Panc1 (cell line): ENCODE data around the gene STK24. TPM values are rescaled to one million over a fixed set of nuclear protein-coding genes. Genes with fewer than 3 reads are reported as not detected.

Experiments used
- ATAC-seq: fragments of 200-7000 bp; cut with Tn5 transposase; 2 replicates; pipeline ENCODE4 v1.9.1; 2020; ENCODE audit warnings: mild to moderate bottlenecking, moderate library complexity
- BruUV-seq: library from RNA; stranded (reverse); fragments of 400-500 nt; replicated peaks from 2 replicates; lab custom pipeline; 2021; lab: Mats Ljungman, UMichigan
- CTCF ChIA-PET: fragments of 300-600 bp; sonication (Branson Sonifier 250); formaldehyde crosslinking; loops from one replicate; lab custom pipeline; 2022; ENCODE audit warnings: antibody characterized with exemption; lab: Charles Lee
- POLR2A ChIA-PET: fragments of 300-600 bp; sonication (Branson Sonifier 250); formaldehyde crosslinking; loops from one replicate; lab custom pipeline; 2022; ENCODE audit warnings: antibody characterized with exemption; lab: Charles Lee
- DNase-seq: peaks from one replicate; pipeline ENCODE4 v3.0.0-alpha.2; 2010; ENCODE audit warnings: low read depth, low spot score
- H3K27ac ChIP-seq: 2 replicates; pipeline ENCODE4 v1.5.1; 2011; ENCODE audit warnings: mild to moderate bottlenecking, low read length, inconsistent platforms
- H3K27me3 ChIP-seq: fragments of 200-500 bp; sonication (Bioruptor generic); 2 replicates; pipeline ENCODE4 v1.6.0; 2014; ENCODE audit warnings: low read length, inconsistent platforms; ENCODE audit not compliant: control insufficient read depth, insufficient read depth
- H3K36me3 ChIP-seq: fragments of 200-500 bp; sonication (Bioruptor generic); 2 replicates; pipeline ENCODE4 v1.5.1; 2014; ENCODE audit warnings: inconsistent platforms, mild to moderate bottlenecking, low read length, moderate library complexity; ENCODE audit not compliant: control insufficient read depth, insufficient read depth
- H3K4me1 ChIP-seq: 2 replicates; pipeline ENCODE4 v1.5.1; 2011; ENCODE audit warnings: inconsistent platforms, mild to moderate bottlenecking, low read length, moderate library complexity; ENCODE audit not compliant: control insufficient read depth, insufficient read depth
- H3K4me3 ChIP-seq, 2 experiments: 2 replicates each; pipeline ENCODE4 v1.5.1; 2011 to 2012; ENCODE audit warnings: low read depth in 2 of 2, low read length in 2 of 2, mild to moderate bottlenecking in 2 of 2, inconsistent platforms in 1 of 2, moderate library complexity in 1 of 2
- H3K9me3 ChIP-seq: fragments of 200-500 bp; sonication (Bioruptor generic); 2 replicates; pipeline ENCODE4 v1.5.1; 2014; ENCODE audit warnings: low read depth, mild to moderate bottlenecking, inconsistent platforms, low read length, moderate library complexity; ENCODE audit not compliant: control insufficient read depth, insufficient read depth
- POLR2AphosphoS5 ChIP-seq: IDR thresholded peaks from 2 replicates; pipeline ENCODE4 v1.6.1; 2012; ENCODE audit warnings: mild to moderate bottlenecking, low read depth, low read length, moderate library complexity
- SIN3A ChIP-seq: IDR thresholded peaks from 2 replicates; pipeline ENCODE4 v1.6.1; 2012; ENCODE audit warnings: low read depth, mild to moderate bottlenecking, low read length, moderate library complexity, borderline replicate concordance; ENCODE audit not compliant: insufficient read depth
- TCF7L2 ChIP-seq: IDR thresholded peaks from 2 replicates; pipeline ENCODE4 v1.6.1; 2011; ENCODE audit warnings: mild to moderate bottlenecking, low read depth, low read length, inconsistent platforms
- in situ Hi-C: cut with HindIII; loops from 2 replicates; pipeline ENCODE4 v1.10.0; 2016; ENCODE audit warnings: low sequenced_read_pairs, low pct_unique_long_range_greater_than_20kb
- intact Hi-C: fragments of 100-400 bp; cut with micrococcal nuclease; formaldehyde crosslinking; loops from one replicate; pipeline ENCODE4 v1.10.0; 2022; ENCODE audit not compliant: unreplicated experiment
- total RNA-seq: library from RNA; stranded (reverse); gene quantifications from one replicate; pipeline ENCODE4 v1.2.1, GENCODE V29; 2021; ENCODE audit not compliant: unreplicated experiment
- TF ChIP-seq, protein P1 (sequence below), 2 experiments: IDR thresholded peaks; 2 replicates each; pipeline ENCODE4 v1.6.1; 2011 to 2012; ENCODE audit warnings: low read depth in 2 of 2, control low read depth in 1 of 2, low read length in 1 of 2, mild to moderate bottlenecking in 1 of 2, moderate library complexity in 1 of 2; ENCODE audit not compliant: insufficient read depth in 1 of 2
- TF ChIP-seq, protein P2 (sequence below): fragments of 450-650 bp; IDR thresholded peaks from 2 replicates; pipeline ENCODE4 v1.5.1; 2017; ENCODE audit warnings: mild to moderate bottlenecking

STK24 gene
- total RNA-seq, 1 experiment from 2014 or later, result 57.3 TPM

GRCh38 chr13:98548230-98548629 lies 28.7 kb downstream of the STK24 start:
- Histone ChIP-seq H3K9me3 (no peaks in the 10 kb centered on the region), H3K36me3 (no peaks in the 10 kb centered on the region), H3K4me1 (peaks cover 4% of the 10 kb centered on the region; the same call in 1 of the 2 replicates), H3K4me3 (no peak overlapping the region), H3K27ac (no peak overlapping the region), H3K27me3 (no peaks in the 10 kb centered on the region)
- no peak for DNase-seq
- in situ Hi-C loops (no loop called here), intact Hi-C loops (no loop called here)
- ChIA-PET CTCF (no interaction called here), POLR2A (no interaction called here)
- no peak for ATAC-seq
- TF ChIP-seq, protein P1, sequence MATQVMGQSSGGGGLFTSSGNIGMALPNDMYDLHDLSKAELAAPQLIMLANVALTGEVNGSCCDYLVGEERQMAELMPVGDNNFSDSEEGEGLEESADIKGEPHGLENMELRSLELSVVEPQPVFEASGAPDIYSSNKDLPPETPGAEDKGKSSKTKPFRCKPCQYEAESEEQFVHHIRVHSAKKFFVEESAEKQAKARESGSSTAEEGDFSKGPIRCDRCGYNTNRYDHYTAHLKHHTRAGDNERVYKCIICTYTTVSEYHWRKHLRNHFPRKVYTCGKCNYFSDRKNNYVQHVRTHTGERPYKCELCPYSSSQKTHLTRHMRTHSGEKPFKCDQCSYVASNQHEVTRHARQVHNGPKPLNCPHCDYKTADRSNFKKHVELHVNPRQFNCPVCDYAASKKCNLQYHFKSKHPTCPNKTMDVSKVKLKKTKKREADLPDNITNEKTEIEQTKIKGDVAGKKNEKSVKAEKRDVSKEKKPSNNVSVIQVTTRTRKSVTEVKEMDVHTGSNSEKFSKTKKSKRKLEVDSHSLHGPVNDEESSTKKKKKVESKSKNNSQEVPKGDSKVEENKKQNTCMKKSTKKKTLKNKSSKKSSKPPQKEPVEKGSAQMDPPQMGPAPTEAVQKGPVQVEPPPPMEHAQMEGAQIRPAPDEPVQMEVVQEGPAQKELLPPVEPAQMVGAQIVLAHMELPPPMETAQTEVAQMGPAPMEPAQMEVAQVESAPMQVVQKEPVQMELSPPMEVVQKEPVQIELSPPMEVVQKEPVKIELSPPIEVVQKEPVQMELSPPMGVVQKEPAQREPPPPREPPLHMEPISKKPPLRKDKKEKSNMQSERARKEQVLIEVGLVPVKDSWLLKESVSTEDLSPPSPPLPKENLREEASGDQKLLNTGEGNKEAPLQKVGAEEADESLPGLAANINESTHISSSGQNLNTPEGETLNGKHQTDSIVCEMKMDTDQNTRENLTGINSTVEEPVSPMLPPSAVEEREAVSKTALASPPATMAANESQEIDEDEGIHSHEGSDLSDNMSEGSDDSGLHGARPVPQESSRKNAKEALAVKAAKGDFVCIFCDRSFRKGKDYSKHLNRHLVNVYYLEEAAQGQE (IDR thresholded peaks at IDR 0.05; ENCODE audit: insufficient read depth in 1 of 2, low read depth in 2 of 2, low read length in 1 of 2), result no peak
- TF ChIP-seq, protein P2, sequence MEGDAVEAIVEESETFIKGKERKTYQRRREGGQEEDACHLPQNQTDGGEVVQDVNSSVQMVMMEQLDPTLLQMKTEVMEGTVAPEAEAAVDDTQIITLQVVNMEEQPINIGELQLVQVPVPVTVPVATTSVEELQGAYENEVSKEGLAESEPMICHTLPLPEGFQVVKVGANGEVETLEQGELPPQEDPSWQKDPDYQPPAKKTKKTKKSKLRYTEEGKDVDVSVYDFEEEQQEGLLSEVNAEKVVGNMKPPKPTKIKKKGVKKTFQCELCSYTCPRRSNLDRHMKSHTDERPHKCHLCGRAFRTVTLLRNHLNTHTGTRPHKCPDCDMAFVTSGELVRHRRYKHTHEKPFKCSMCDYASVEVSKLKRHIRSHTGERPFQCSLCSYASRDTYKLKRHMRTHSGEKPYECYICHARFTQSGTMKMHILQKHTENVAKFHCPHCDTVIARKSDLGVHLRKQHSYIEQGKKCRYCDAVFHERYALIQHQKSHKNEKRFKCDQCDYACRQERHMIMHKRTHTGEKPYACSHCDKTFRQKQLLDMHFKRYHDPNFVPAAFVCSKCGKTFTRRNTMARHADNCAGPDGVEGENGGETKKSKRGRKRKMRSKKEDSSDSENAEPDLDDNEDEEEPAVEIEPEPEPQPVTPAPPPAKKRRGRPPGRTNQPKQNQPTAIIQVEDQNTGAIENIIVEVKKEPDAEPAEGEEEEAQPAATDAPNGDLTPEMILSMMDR, result no peak
- no TSS peak for BruUV-seq

DNA sequence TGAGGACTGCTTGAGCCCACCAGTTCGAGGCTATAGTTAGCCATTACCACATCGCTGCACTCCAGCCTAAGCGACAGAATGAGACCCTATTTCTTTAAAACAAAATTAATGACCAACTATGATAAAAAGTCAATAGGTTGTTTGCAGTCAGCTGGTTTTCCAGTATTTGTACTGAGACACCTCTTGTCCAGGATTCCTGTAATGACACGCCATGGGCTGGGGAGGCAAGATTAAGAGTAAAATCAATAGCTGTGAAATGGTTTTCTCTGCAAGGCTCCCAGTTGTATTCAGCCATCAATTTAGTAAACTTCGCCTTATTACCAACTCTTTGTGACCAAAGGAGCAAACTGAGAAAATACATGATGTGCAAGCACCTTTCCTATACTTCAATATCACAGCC lies 29.5 kb downstream of the STK24 start:
- Histone ChIP-seq H3K27ac (no peak overlapping the region), H3K27me3 (no peaks in the 10 kb centered on the region), H3K4me1 (peaks cover 6% of the 10 kb centered on the region; the same call in 1 of the 2 replicates), H3K4me3 (no peak overlapping the region), H3K9me3 (no peaks in the 10 kb centered on the region), H3K36me3 (no peaks in the 10 kb centered on the region)
- intact Hi-C loops, result no loop called here
- in situ Hi-C loops, result no loop called here
- BruUV-seq, result no TSS peak
- ChIA-PET CTCF (no interaction called here), POLR2A (no interaction called here)
- DNase-seq (no peak), ATAC-seq (no peak)
- TF ChIP-seq POLR2AphosphoS5 (no peak), TCF7L2 (no peak), SIN3A (no peak)
- TF ChIP-seq, protein P2, result no peak
- TF ChIP-seq, protein P1 (IDR thresholded peaks at IDR 0.05; ENCODE audit: insufficient read depth in 1 of 2, low read depth in 2 of 2, low read length in 1 of 2), result no peak
